WTC11 (cell line): ENCODE results near the gene SLC37A1. TPM values are rescaled to one million over a fixed set of nuclear protein-coding genes. Genes with fewer than 3 reads are reported as not detected.

ENCODE experiments used
- ATAC-seq: fragments of 200-7000 bp; cut with Tn5 transposase; 2 replicates; pipeline ENCODE4 v1.10.0; 2021; ENCODE audit warnings: mild to moderate bottlenecking, moderate library complexity
- CTCF ChIA-PET: fragments of 300-600 bp; sonication (Branson Sonifier 250); formaldehyde crosslinking; loops from one replicate; lab custom pipeline; 2021; ENCODE audit warnings: antibody characterized with exemption; lab: Charles Lee
- POLR2A ChIA-PET: fragments of 350-600 bp; sonication (Branson Sonifier 250); formaldehyde crosslinking; loops from one replicate; lab custom pipeline; 2021; ENCODE audit warnings: antibody characterized with exemption; lab: Charles Lee
- DNase-seq: peaks from one replicate; pipeline ENCODE4 v3.0.0; 2021; ENCODE audit warnings: low spot score
- H3K27ac Mint-ChIP-seq: 2 replicates; pipeline ENCODE4 v1.8.0; 2021; ENCODE audit warnings: mixed read lengths
- H3K27me3 Mint-ChIP-seq: 2 replicates; pipeline ENCODE4 v1.8.0; 2021; ENCODE audit warnings: low read depth, mild to moderate bottlenecking, moderate library complexity, mixed read lengths
- H3K36me3 Mint-ChIP-seq: 2 replicates; pipeline ENCODE4 v1.8.0; 2021; ENCODE audit warnings: mixed read lengths
- H3K4me1 Mint-ChIP-seq: 2 replicates; pipeline ENCODE4 v1.8.0; 2022; ENCODE audit warnings: mixed read lengths
- H3K4me3 Mint-ChIP-seq: 2 replicates; pipeline ENCODE4 v1.8.0; 2021; ENCODE audit warnings: mild to moderate bottlenecking, moderate library complexity, mixed read lengths
- H3K9me3 Mint-ChIP-seq: 2 replicates; pipeline ENCODE4 v1.8.0; 2021; ENCODE audit warnings: mixed read lengths
- CBFB ChIP-seq: sonication (generic); formaldehyde crosslinking; IDR thresholded peaks from 2 replicates; pipeline ENCODE4 v1.8.1; 2022; ENCODE audit warnings: mild to moderate bottlenecking, low read depth, missing genetic modification reagents
- ESRRA ChIP-seq: sonication (generic); formaldehyde crosslinking; IDR thresholded peaks from 2 replicates; pipeline ENCODE4 v1.8.1; 2022; ENCODE audit warnings: mild to moderate bottlenecking, missing genetic modification reagents, borderline replicate concordance
- FOXP1 ChIP-seq: sonication (generic); formaldehyde crosslinking; IDR thresholded peaks from 2 replicates; pipeline ENCODE4 v1.8.0; 2022; ENCODE audit warnings: missing genetic modification reagents, mild to moderate bottlenecking, moderate library complexity, borderline replicate concordance
- NFYB ChIP-seq: sonication (generic); formaldehyde crosslinking; conservative IDR thresholded peaks from 2 replicates; pipeline ENCODE4 v1.8.0; 2022; ENCODE audit warnings: low read depth, missing genetic modification reagents
- SOX15 ChIP-seq: fragments of 250-450 bp; sonication (Bioruptor Pico); IDR thresholded peaks from 2 replicates; pipeline ENCODE4 v1.9.0; 2021; ENCODE audit warnings: mild to moderate bottlenecking
- TEAD1 ChIP-seq: sonication (generic); formaldehyde crosslinking; IDR thresholded peaks from 2 replicates; pipeline ENCODE4 v1.8.0; 2022; ENCODE audit warnings: mild to moderate bottlenecking, missing genetic modification reagents
- TP53 ChIP-seq: sonication (generic); formaldehyde crosslinking; IDR thresholded peaks from 2 replicates; pipeline ENCODE4 v1.8.1; 2023; ENCODE audit warnings: mild to moderate bottlenecking, missing genetic modification reagents
- ZNF138 ChIP-seq: sonication (generic); formaldehyde crosslinking; conservative IDR thresholded peaks from 2 replicates; pipeline ENCODE4 v1.8.1; 2022; ENCODE audit warnings: mild to moderate bottlenecking, moderate library complexity, missing genetic modification reagents
- ZNF232 ChIP-seq: sonication (generic); formaldehyde crosslinking; IDR thresholded peaks from 2 replicates; pipeline ENCODE4 v1.8.0; 2022; ENCODE audit warnings: mild to moderate bottlenecking, missing genetic modification reagents
- total RNA-seq: library from RNA; stranded (reverse); gene quantifications from 3 replicates; pipeline ENCODE4 v1.2.3, GENCODE V29; 2021
- TF ChIP-seq, protein P1 (sequence below): fragments of 250-450 bp; sonication (Bioruptor Pico); IDR thresholded peaks from 2 replicates; pipeline ENCODE4 v1.9.0; 2021; ENCODE audit warnings: mild to moderate bottlenecking
- TF ChIP-seq, protein P2 (sequence below): sonication (generic); formaldehyde crosslinking; IDR thresholded peaks from 2 replicates; pipeline ENCODE4 v1.8.1; 2023; ENCODE audit warnings: mild to moderate bottlenecking, missing genetic modification reagents
- TF ChIP-seq, protein P3 (sequence below): sonication (generic); formaldehyde crosslinking; IDR thresholded peaks from 2 replicates; pipeline ENCODE4 v1.8.1; 2022; ENCODE audit warnings: mild to moderate bottlenecking, moderate library complexity, missing genetic modification reagents
- TF ChIP-seq, protein P4 (sequence below): sonication (generic); formaldehyde crosslinking; IDR thresholded peaks from 2 replicates; pipeline ENCODE4 v1.8.1; 2023; ENCODE audit warnings: mild to moderate bottlenecking, missing genetic modification reagents, moderate library complexity
- TF ChIP-seq, protein P5 (sequence below): sonication (generic); formaldehyde crosslinking; IDR thresholded peaks from 2 replicates; pipeline ENCODE4 v1.8.0; 2022; ENCODE audit warnings: mild to moderate bottlenecking, missing genetic modification reagents
- TF ChIP-seq, protein P6 (sequence below): sonication (generic); formaldehyde crosslinking; IDR thresholded peaks from 2 replicates; pipeline ENCODE4 v1.8.1; 2022; ENCODE audit warnings: low read depth, mild to moderate bottlenecking, moderate library complexity, missing genetic modification reagents, borderline replicate concordance
- TF ChIP-seq, protein P7 (sequence below): fragments of 250-450 bp; sonication (Bioruptor Pico); IDR thresholded peaks from 2 replicates; pipeline ENCODE4 v1.9.0; 2021; ENCODE audit warnings: moderate library complexity, mild to moderate bottlenecking, inconsistent platforms, borderline replicate concordance

Gene SLC37A1
- total RNA-seq, 1 experiment from 2014 or later = 22.7 TPM

DNA sequence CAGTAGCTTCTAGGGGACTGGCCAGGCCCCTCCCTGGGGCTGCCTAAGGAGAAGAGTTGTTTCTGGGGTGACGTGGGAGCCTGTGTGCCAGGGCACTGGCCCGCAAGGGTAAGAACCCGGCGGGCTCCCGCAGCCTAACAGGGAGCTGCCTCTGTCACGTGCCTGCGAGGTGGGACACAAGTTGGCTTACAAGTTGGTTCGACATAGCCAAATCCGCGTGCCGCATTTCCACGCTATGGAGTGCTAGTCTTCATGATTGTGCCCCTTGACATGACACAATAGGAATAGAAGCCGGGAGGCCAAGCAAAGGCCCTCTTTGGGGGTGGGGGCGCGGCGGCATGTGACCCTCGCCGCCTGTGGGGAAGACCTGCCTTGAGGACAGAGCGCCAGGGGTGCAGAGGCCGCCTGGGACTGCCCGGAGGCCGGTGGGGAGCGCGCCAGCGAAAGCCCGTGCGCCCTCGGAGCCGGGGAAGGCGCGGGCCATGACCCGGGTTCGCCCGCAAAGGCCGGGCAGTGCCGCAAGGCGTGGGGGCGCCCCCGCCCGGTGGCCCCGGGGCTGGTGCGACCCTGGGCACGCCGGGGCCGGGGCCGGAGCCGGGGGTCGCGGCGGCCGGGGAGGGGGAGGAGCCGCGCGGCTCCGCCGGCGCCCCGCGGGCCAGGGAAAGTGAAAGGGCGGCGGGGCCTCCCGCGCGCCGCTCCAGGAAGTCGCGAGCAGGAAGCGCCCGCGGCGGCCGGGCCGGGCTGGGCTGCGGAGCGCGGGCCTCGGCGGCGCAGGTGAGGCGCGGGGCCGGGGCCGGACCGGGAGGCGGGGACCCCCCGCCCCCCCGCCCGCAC is at the start of gene SLC37A1 (continued):
- TF ChIP-seq, protein P1, sequence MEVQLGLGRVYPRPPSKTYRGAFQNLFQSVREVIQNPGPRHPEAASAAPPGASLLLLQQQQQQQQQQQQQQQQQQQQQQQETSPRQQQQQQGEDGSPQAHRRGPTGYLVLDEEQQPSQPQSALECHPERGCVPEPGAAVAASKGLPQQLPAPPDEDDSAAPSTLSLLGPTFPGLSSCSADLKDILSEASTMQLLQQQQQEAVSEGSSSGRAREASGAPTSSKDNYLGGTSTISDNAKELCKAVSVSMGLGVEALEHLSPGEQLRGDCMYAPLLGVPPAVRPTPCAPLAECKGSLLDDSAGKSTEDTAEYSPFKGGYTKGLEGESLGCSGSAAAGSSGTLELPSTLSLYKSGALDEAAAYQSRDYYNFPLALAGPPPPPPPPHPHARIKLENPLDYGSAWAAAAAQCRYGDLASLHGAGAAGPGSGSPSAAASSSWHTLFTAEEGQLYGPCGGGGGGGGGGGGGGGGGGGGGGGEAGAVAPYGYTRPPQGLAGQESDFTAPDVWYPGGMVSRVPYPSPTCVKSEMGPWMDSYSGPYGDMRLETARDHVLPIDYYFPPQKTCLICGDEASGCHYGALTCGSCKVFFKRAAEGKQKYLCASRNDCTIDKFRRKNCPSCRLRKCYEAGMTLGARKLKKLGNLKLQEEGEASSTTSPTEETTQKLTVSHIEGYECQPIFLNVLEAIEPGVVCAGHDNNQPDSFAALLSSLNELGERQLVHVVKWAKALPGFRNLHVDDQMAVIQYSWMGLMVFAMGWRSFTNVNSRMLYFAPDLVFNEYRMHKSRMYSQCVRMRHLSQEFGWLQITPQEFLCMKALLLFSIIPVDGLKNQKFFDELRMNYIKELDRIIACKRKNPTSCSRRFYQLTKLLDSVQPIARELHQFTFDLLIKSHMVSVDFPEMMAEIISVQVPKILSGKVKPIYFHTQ (CRISPR knock-in tag) = no peak
- TF ChIP-seq ESRRA (CRISPR knock-in tag) = 0 out of 2 replicates have a peak, but pooled peaks have one; percentile 47
- TF ChIP-seq, protein P2, sequence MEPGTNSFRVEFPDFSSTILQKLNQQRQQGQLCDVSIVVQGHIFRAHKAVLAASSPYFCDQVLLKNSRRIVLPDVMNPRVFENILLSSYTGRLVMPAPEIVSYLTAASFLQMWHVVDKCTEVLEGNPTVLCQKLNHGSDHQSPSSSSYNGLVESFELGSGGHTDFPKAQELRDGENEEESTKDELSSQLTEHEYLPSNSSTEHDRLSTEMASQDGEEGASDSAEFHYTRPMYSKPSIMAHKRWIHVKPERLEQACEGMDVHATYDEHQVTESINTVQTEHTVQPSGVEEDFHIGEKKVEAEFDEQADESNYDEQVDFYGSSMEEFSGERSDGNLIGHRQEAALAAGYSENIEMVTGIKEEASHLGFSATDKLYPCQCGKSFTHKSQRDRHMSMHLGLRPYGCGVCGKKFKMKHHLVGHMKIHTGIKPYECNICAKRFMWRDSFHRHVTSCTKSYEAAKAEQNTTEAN = 0 out of 2 replicates have a peak, but pooled peaks have one; percentile 35
- TF ChIP-seq NFYB (CRISPR knock-in tag) = no peak

DNA sequence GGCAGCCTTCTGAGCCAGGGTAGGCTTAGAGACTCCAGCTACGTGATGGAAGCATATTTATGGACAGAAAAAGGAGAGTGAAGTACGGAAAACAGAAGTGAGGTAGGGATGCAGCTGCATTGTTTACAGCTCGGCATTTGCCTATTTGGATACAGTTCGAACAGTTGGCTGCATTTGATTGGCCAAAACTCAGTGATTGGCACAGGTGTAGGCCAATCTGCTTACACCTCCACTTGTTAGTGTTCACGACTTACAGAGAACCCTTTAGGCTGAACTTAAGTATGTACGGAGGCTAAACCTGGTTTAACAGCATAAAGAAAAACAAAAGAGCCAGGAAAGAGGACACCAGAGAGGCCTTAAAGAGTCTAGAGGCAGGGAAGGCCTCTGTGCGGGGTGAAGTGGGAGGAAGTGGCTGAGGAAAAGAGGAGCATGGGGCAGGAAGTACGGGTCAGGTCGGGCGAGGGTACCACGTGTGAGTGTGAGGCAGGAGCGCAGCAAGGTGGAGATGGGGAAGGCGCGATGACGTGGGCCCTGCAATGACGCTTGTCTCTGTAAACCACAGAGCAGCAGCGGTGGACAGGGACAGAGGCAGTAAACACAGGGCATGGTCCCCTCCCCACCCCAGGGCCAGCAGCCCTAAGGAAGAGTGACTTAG is 49.7 kb upstream of the SLC37A1 start:
- TF ChIP-seq FOXP1 (CRISPR knock-in tag) (0 out of 2 replicates have a peak, but pooled peaks have one; percentile 33), TP53 (CRISPR knock-in tag) (no peak), NFYB (CRISPR knock-in tag) (peak; percentile 80)
- H3K36me3 Mint-ChIP-seq = no peaks in the 10 kb centered on the region
- H3K9me3 Mint-ChIP-seq = peaks cover 16% of the 10 kb centered on the region
- DNase-seq (peak; percentile 79), ATAC-seq (peak; percentile 62)
- POLR2A ChIA-PET = interaction anchor here (0.7 kb wide), 2 partner anchors 131 to 510 kb away, joined by 3 to 4 read pairs; partner anchors contain the start of gene PKNOX1
- no peak overlapping the region for H3K4me3 Mint-ChIP-seq
- peaks cover 66% of the 10 kb centered on the region for H3K4me1 Mint-ChIP-seq
- peaks cover 7% of the 10 kb centered on the region for H3K27me3 Mint-ChIP-seq
- CTCF ChIA-PET = interaction anchor here (0.9 kb wide), 1 partner anchor 126 kb away, joined by 3 read pairs; no protein-coding TSS in a partner anchor
- peak overlapping the region; percentile 81 for H3K27ac Mint-ChIP-seq

DNA sequence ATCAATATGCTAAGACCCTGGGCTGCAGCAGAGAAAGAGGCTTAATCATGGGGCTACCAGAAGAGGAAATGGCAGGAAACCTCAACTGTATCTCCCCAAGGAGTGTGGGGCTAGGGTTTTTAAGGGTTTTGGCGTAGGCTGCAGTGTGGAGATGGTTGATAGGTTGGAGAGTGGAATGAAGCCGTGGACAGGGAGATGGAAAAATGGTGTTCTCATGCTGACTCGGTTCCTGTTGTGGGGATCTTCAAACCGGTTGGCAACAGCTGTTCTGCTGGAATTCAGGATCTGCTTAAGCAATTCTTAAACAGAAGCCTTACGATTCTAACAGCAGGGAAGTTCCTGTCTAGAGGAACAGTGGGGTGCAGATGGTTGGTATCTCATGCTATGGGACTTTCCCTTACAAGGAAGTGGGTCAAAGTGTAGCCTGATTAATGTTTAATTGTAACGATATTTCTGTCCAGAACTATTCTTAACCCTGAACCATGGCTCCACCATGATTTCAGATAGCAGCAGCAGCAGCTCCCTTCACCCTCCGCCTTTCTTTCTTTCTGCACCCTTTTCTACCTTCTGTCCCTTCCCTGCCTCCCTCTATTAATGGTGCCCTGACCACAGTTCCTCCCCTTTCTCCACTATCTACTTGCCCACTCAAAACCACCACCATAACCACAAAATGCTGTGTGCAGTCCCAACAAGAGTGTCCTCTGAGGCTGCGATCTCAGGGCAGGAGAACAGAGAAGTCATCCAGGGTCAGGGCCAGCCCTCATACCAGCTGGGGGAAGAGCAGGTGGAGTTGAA is 48.4 kb upstream of the SLC37A1 start:
- Mint-ChIP-seq H3K9me3 (peaks cover 7% of the 10 kb centered on the region), H3K4me1 (peaks cover 66% of the 10 kb centered on the region), H3K4me3 (no peak overlapping the region), H3K27ac (no peak overlapping the region), H3K27me3 (peaks cover 5% of the 10 kb centered on the region), H3K36me3 (no peaks in the 10 kb centered on the region)
- ChIA-PET CTCF (no interaction called here), POLR2A (no interaction called here)
- ATAC-seq (no peak), DNase-seq (no peak)
- TF ChIP-seq SOX15 = no peak
- TF ChIP-seq, protein P3, sequence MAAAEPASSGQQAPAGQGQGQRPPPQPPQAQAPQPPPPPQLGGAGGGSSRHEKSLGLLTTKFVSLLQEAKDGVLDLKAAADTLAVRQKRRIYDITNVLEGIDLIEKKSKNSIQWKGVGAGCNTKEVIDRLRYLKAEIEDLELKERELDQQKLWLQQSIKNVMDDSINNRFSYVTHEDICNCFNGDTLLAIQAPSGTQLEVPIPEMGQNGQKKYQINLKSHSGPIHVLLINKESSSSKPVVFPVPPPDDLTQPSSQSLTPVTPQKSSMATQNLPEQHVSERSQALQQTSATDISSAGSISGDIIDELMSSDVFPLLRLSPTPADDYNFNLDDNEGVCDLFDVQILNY (CRISPR knock-in tag) = no peak
- TF ChIP-seq, protein P4, sequence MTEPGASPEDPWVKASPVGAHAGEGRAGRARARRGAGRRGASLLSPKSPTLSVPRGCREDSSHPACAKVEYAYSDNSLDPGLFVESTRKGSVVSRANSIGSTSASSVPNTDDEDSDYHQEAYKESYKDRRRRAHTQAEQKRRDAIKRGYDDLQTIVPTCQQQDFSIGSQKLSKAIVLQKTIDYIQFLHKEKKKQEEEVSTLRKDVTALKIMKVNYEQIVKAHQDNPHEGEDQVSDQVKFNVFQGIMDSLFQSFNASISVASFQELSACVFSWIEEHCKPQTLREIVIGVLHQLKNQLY = no peak
- TF ChIP-seq, protein P1 (CRISPR knock-in tag) = no peak
- TF ChIP-seq, protein P5, sequence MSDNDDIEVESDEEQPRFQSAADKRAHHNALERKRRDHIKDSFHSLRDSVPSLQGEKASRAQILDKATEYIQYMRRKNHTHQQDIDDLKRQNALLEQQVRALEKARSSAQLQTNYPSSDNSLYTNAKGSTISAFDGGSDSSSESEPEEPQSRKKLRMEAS (CRISPR knock-in tag) = no peak
- no peak for TF ChIP-seq TEAD1 (CRISPR knock-in tag)
- TF ChIP-seq ZNF138 = no peak
- TF ChIP-seq, protein P6, sequence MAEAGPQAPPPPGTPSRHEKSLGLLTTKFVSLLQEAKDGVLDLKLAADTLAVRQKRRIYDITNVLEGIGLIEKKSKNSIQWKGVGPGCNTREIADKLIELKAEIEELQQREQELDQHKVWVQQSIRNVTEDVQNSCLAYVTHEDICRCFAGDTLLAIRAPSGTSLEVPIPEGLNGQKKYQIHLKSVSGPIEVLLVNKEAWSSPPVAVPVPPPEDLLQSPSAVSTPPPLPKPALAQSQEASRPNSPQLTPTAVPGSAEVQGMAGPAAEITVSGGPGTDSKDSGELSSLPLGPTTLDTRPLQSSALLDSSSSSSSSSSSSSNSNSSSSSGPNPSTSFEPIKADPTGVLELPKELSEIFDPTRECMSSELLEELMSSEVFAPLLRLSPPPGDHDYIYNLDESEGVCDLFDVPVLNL = no peak
- no peak for TF ChIP-seq CBFB (CRISPR knock-in tag)
- no peak for TF ChIP-seq ZNF232
- TF ChIP-seq, protein P7, sequence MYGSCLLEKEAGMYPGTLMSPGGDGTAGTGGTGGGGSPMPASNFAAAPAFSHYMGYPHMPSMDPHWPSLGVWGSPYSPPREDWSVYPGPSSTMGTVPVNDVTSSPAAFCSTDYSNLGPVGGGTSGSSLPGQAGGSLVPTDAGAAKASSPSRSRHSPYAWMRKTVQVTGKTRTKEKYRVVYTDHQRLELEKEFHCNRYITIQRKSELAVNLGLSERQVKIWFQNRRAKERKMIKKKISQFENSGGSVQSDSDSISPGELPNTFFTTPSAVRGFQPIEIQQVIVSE (CRISPR knock-in tag) = no peak
